HepG2 (cell line): ENCODE data around the gene CRYM. TPM values are rescaled to one million over a fixed set of nuclear protein-coding genes. Genes with fewer than 3 reads are reported as not detected.
A peak's percentile ranks its signal among the peaks of the same experiment; 100 is the strongest.

Experiments
- CBX5 ChIP-seq: sonication (generic); formaldehyde crosslinking; IDR thresholded peaks from 2 replicates; pipeline ENCODE4 v1.4.0; 2020; ENCODE audit warnings: missing genetic modification reagents, borderline replicate concordance
- CHCHD3 ChIP-seq: sonication (generic); formaldehyde crosslinking; IDR thresholded peaks from 2 replicates; pipeline ENCODE4 v1.8.0; 2022; ENCODE audit warnings: mild to moderate bottlenecking, missing genetic modification reagents, moderate library complexity
- ELF4 ChIP-seq: sonication (generic); formaldehyde crosslinking; IDR thresholded peaks from 2 replicates; pipeline ENCODE4 v1.5.0; 2020; ENCODE audit warnings: missing genetic modification reagents, mild to moderate bottlenecking, moderate library complexity, borderline replicate concordance
- FOXA3 ChIP-seq: IDR thresholded peaks from 2 replicates; pipeline ENCODE4 v1.6.1; 2016; ENCODE audit warnings: missing genetic modification reagents, missing compliant biosample characterization
- JUN ChIP-seq: sonication (generic); formaldehyde crosslinking; IDR thresholded peaks from 2 replicates; pipeline ENCODE4 v1.4.0; 2020; ENCODE audit warnings: mild to moderate bottlenecking, missing genetic modification reagents
- KAT7 ChIP-seq: IDR thresholded peaks from 2 replicates; pipeline ENCODE4 v1.6.1; 2018; ENCODE audit warnings: borderline replicate concordance, missing compliant biosample characterization
- MAFF ChIP-seq: IDR thresholded peaks from 2 replicates; pipeline ENCODE4 v1.6.1; 2011; ENCODE audit warnings: low read depth, low read length, improper control_type of control experiment
- MAFK ChIP-seq, 2 experiments: IDR thresholded peaks in 1 of 2; conservative IDR thresholded peaks in 1 of 2; 2 replicates each; pipeline ENCODE4 v1.6.1; 2011; ENCODE audit warnings: improper control_type of control experiment in 2 of 2, low read length in 2 of 2
- NR2C2 ChIP-seq: sonication (generic); formaldehyde crosslinking; IDR thresholded peaks from 2 replicates; pipeline ENCODE4 v1.4.0; 2020; ENCODE audit warnings: missing genetic modification reagents, mild to moderate bottlenecking, moderate library complexity, borderline replicate concordance
- RBFOX2 ChIP-seq: fragments of 200-400 bp; formaldehyde crosslinking; IDR thresholded peaks from 2 replicates; pipeline ENCODE4 v1.6.1; 2017; ENCODE audit warnings: low read depth, mild to moderate bottlenecking, low read length
- RNF2 ChIP-seq: fragments of 450-650 bp; conservative IDR thresholded peaks from 2 replicates; pipeline ENCODE4 v1.6.1; 2016; ENCODE audit warnings: low read depth
- RXRB ChIP-seq: IDR thresholded peaks from 2 replicates; pipeline ENCODE4 v1.6.1; 2016; ENCODE audit warnings: borderline replicate concordance, missing genetic modification reagents, missing compliant biosample characterization
- SNAPC2 ChIP-seq: sonication (generic); formaldehyde crosslinking; IDR thresholded peaks from 2 replicates; pipeline ENCODE4 v1.8.1; 2022; ENCODE audit warnings: mild to moderate bottlenecking, missing genetic modification reagents
- TAF15 ChIP-seq: fragments of 200-400 bp; formaldehyde crosslinking; IDR thresholded peaks from one replicate; pipeline ENCODE4 v1.6.1; 2018; ENCODE audit warnings: mild to moderate bottlenecking, low read depth, low read length; ENCODE audit not compliant: poor library complexity, severe bottlenecking
- U2AF2 ChIP-seq: fragments of 200-400 bp; formaldehyde crosslinking; IDR thresholded peaks from 2 replicates; pipeline ENCODE4 v1.6.1; 2017; ENCODE audit warnings: low read depth, mild to moderate bottlenecking, low read length
- ZBTB1 ChIP-seq: sonication (generic); formaldehyde crosslinking; IDR thresholded peaks from 2 replicates; pipeline ENCODE4 v1.4.0; 2020; ENCODE audit warnings: missing genetic modification reagents, borderline replicate concordance
- ZBTB38 ChIP-seq: sonication (generic); formaldehyde crosslinking; IDR thresholded peaks from 2 replicates; pipeline ENCODE4 v1.5.1; 2020; ENCODE audit warnings: mild to moderate bottlenecking, missing genetic modification reagents
- ZFYVE20 ChIP-seq: sonication (generic); formaldehyde crosslinking; IDR thresholded peaks from 2 replicates; pipeline ENCODE4 v1.8.0; 2023; ENCODE audit warnings: low read depth, mild to moderate bottlenecking, moderate library complexity, missing genetic modification reagents, borderline replicate concordance
- ZNF124 ChIP-seq: sonication (generic); formaldehyde crosslinking; IDR thresholded peaks from 2 replicates; pipeline ENCODE4 v1.4.0; 2020; ENCODE audit warnings: missing genetic modification reagents
- ZNF160 ChIP-seq: sonication (generic); formaldehyde crosslinking; IDR thresholded peaks from 2 replicates; pipeline ENCODE4 v1.8.0; 2022; ENCODE audit warnings: mild to moderate bottlenecking, inconsistent platforms, missing genetic modification reagents
- ZNF225 ChIP-seq: sonication (generic); formaldehyde crosslinking; IDR thresholded peaks from 2 replicates; pipeline ENCODE4 v1.4.0; 2020; ENCODE audit warnings: mild to moderate bottlenecking, missing genetic modification reagents
- ZNF629 ChIP-seq: sonication (generic); formaldehyde crosslinking; conservative IDR thresholded peaks from 2 replicates; pipeline ENCODE4 v1.5.0; 2020; ENCODE audit warnings: missing genetic modification reagents
- ZNF652 ChIP-seq: IDR thresholded peaks from 2 replicates; pipeline ENCODE4 v1.6.1; 2016; ENCODE audit warnings: low read depth, borderline replicate concordance
- polyA plus RNA-seq, 8 experiments: library from polyadenylated mRNA; depleted of rRNA in 3 of 8; stranded (reverse) in 7 of 8; unstranded in 1 of 8; fragments of >200 nt; fragmentation: Illumina TruSeq in 4 of 8; extraction: Trizol in 4 of 8; gene quantifications; 2 replicates each; pipeline versions ENCODE4 v1.2.1 to v1.2.3, GENCODE V29; 2011 to 2016; ENCODE audit warnings: low read depth in 4 of 8, missing spikeins in 1 of 8, mixed read lengths in 1 of 8; ENCODE audit not compliant: insufficient read depth in 1 of 8
- total RNA-seq, 5 experiments: library from RNA; depleted of rRNA; stranded (reverse); fragments of >200 nt; fragmentation: Illumina TruSeq; extraction: Trizol; gene quantifications; 2 replicates each; pipeline ENCODE4 v1.2.3, GENCODE V29; 2016; ENCODE audit warnings: low read depth in 1 of 5
- TF ChIP-seq, protein P1 (sequence below): sonication (generic); formaldehyde crosslinking; IDR thresholded peaks from 2 replicates; pipeline ENCODE4 v1.4.0; 2020; ENCODE audit warnings: mild to moderate bottlenecking, low read depth, missing genetic modification reagents
- TF ChIP-seq, protein P2 (sequence below): sonication (generic); formaldehyde crosslinking; IDR thresholded peaks from 2 replicates; pipeline ENCODE4 v1.4.0; 2020; ENCODE audit warnings: mild to moderate bottlenecking, missing genetic modification reagents
- TF ChIP-seq, protein P3 (sequence below): sonication (generic); formaldehyde crosslinking; IDR thresholded peaks from 2 replicates; pipeline ENCODE4 v1.4.0; 2020; ENCODE audit warnings: low read depth, mild to moderate bottlenecking, missing genetic modification reagents

CRYM gene
- total and polyA plus RNA-seq, 2 of the 13 experiments (the other 11 are each of a cell fraction or from before 2014, with no cell fraction given), result 1.9 to 2.2 TPM

DNA sequence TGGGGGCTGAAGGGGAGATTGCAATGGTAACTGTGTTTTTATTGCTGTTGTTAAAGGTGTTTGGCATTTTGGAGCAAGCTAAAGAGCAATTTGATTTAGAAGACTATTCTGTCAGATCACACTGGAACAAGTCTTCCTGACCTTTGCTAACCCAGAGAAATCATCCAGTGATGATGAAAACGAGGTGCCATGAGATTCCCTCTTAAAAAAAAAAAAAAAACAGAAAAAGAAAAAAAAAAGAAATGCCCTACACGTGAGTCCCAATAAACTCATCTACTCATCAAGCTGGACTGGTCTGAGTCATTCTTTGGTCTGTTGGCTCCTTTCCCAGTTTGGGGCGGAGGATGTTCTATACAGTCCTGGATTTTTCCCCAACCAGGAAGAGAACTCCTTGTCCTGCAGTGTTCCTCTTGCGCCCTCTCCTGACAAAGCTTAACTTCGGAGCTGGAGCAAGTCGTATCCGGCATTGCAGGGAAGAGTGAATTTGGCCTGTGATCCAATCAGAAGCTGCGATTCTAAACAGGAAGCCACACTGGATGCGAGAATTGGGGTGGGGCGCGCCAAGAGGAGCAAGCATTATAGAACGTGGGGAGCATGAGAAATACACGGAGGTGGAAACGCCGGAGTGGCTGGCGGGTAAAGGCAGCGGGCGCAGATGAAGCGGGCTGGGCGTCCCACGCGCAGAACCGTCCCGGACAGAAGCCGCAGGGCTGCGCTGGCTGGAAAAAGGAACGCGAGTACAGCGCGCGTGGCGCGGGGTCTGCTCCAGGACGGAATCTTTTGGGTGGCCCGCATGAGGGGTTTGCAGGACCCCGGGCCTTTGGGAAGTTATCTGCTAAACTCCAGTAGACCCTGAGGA lies 22.4 kb upstream of the CRYM start (continued):
- TF ChIP-seq ZNF160 (CRISPR knock-in tag) (0 out of 2 replicates have a peak, but pooled peaks have one; percentile 12), TAF15 (no peak), ZNF124 (peak; percentile 100), ZFYVE20 (no peak), RBFOX2 (no peak), CHCHD3 (no peak), MAFK (conservative IDR thresholded peaks at IDR 0.05 in 1 of 2, IDR thresholded peaks at IDR 0.05 in 1 of 2; ENCODE audit: low read length in 2 of 2) (peak in 1 of 2 experiments; percentile 68; a peak in 3 of 4 replicates), ZNF629 (CRISPR knock-in tag) (no peak; the same call in 1 of the 2 replicates), ZNF652 (peak; percentile 70; the same call in 1 of the 2 replicates), ZBTB38 (CRISPR knock-in tag) (no peak), ELF4 (CRISPR knock-in tag) (peak; percentile 94), RXRB (peak; percentile 89), RNF2 (peak; percentile 80), FOXA3 (CRISPR knock-in tag) (peak; percentile 79), ZNF225 (CRISPR knock-in tag) (peak; percentile 86; the same call in 1 of the 2 replicates), SNAPC2 (CRISPR knock-in tag) (peak; percentile 73), JUN (CRISPR knock-in tag) (peak; percentile 77), NR2C2 (CRISPR knock-in tag) (peak; percentile 41; the same call in 1 of the 2 replicates), ZBTB1 (no peak), CBX5 (CRISPR knock-in tag) (peak; percentile 98), MAFF (peak; percentile 44), U2AF2 (0 out of 2 replicates have a peak, but pooled peaks have one; percentile 90), KAT7 (CRISPR knock-in tag) (peak; percentile 58; the same call in 1 of the 2 replicates)
- TF ChIP-seq, protein P1, sequence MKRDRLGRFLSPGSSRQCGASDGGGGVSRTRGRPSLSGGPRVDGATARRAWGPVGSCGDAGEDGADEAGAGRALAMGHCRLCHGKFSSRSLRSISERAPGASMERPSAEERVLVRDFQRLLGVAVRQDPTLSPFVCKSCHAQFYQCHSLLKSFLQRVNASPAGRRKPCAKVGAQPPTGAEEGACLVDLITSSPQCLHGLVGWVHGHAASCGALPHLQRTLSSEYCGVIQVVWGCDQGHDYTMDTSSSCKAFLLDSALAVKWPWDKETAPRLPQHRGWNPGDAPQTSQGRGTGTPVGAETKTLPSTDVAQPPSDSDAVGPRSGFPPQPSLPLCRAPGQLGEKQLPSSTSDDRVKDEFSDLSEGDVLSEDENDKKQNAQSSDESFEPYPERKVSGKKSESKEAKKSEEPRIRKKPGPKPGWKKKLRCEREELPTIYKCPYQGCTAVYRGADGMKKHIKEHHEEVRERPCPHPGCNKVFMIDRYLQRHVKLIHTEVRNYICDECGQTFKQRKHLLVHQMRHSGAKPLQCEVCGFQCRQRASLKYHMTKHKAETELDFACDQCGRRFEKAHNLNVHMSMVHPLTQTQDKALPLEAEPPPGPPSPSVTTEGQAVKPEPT (CRISPR knock-in tag), result peak; percentile 57; the same call in 1 of the 2 replicates
- TF ChIP-seq, protein P2, sequence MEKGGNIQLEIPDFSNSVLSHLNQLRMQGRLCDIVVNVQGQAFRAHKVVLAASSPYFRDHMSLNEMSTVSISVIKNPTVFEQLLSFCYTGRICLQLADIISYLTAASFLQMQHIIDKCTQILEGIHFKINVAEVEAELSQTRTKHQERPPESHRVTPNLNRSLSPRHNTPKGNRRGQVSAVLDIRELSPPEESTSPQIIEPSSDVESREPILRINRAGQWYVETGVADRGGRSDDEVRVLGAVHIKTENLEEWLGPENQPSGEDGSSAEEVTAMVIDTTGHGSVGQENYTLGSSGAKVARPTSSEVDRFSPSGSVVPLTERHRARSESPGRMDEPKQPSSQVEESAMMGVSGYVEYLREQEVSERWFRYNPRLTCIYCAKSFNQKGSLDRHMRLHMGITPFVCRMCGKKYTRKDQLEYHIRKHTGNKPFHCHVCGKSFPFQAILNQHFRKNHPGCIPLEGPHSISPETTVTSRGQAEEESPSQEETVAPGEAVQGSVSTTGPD (CRISPR knock-in tag), result no peak
- TF ChIP-seq, protein P3, sequence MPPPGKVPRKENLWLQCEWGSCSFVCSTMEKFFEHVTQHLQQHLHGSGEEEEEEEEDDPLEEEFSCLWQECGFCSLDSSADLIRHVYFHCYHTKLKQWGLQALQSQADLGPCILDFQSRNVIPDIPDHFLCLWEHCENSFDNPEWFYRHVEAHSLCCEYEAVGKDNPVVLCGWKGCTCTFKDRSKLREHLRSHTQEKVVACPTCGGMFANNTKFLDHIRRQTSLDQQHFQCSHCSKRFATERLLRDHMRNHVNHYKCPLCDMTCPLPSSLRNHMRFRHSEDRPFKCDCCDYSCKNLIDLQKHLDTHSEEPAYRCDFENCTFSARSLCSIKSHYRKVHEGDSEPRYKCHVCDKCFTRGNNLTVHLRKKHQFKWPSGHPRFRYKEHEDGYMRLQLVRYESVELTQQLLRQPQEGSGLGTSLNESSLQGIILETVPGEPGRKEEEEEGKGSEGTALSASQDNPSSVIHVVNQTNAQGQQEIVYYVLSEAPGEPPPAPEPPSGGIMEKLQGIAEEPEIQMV (CRISPR knock-in tag), result peak; percentile 95
